Melanocyte of skin (primary cell): Measurements from ENCODE around the gene RDM1. TPM values are rescaled to one million over a fixed set of nuclear protein-coding genes. Genes with fewer than 3 reads are reported as not detected.

Source experiments
- small RNA-seq, 2 donors: library from RNA; depleted of rRNA; stranded (forward); fragments of <200 nt; gene quantifications; one replicate each; pipeline ENCODE3, GENCODE V24; 2012
- total RNA-seq, 2 donors: library from RNA; depleted of rRNA; stranded (reverse); fragments of >200 nt; gene quantifications; 2 replicates each; pipeline ENCODE4 v1.2.3, GENCODE V29; 2012

RDM1 gene, protein sequence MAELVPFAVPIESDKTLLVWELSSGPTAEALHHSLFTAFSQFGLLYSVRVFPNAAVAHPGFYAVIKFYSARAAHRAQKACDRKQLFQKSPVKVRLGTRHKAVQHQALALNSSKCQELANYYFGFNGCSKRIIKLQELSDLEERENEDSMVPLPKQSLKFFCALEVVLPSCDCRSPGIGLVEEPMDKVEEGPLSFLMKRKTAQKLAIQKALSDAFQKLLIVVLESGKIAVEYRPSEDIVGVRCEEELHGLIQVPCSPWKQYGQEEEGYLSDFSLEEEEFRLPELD
- total RNA-seq = 1 to 10 TPM; 1.3 to 1.4 TPM

DNA sequence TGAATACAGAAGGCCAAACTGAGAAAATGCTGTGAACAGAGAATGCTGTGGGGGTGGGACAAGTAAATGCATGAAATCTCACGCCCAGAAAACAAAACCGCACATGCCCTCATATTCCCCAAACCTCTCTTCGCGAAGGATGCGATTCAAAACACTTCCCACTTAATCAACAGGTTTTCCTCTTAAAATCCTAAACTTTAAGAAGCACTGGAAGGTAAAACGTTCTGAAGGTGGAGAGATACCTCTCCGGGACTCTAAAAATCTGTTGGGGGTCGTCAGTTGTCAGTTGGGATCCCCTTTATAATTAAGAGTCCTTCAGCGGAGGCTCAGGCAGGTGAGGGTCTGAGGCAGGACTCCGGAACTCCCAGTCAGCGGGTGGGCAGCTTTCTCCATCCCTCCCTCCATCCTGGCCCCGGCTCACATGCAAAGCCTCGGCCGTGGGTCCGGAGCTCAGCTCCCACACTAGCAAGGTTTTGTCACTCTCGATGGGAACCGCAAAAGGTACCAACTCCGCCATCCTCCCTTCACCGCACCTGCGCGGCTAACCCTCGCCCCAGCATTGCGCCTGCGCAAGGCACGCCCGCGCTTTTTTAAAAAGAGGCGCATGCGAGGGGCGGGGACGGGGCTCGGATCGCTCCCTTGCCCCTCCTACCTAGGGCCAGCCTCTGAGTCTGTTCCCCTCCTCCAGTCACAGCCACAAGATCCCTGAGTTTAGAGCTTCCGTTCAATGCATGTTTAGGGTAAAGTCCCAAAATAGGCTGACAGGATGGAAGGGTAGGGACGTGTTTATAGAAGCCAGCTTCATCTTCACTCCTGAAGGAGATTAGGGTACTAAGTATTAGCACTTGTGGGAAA, at the start of gene RDM1:
Gene RDM1, minus strand, starts transcription at position 563 of the 855 bp plus-strand sequence. Its CDS starts 46 bp downstream, at position 517.

GRCh38 chr17:35943537-35943936, 13.0 kb upstream of the RDM1 start, which contains the start of gene LYZL6:
LYZL6 (minus strand) TSS chr17:35943713; CDS start chr17:35939356, 4,357 bp downstream.

GRCh38 chr17:35879773-35880654, 50.6 kb downstream of the RDM1 start, which contains the start of gene CCL5:
CCL5 (minus strand) TSS chr17:35880360.

GRCh38 chr17:35868737-35869136, 61.8 kb downstream of the RDM1 start, which contains the start of gene HEATR9:
HEATR9 (minus strand) TSS chr17:35868891; CDS start chr17:35868742, 149 bp downstream.

Small RNAs within 50 kb of the gene (small RNA-seq; reads per million reads assigned to genes)
- gene RF00100 = 370 to 1,230 reads per million in 2 donors

Other genes starting within 250 kb of the RDM1 start
- under 1 TPM; 0.33 to 0.69 TPM for gene RASL10B, start 199.1 kb downstream of the RDM1 start, total RNA-seq
- not detected for gene GAS2L2, start 177.5 kb downstream of the RDM1 start, total RNA-seq
- not detected for gene C17orf50, start 169.9 kb downstream of the RDM1 start, total RNA-seq
- gene MMP28, start 135.1 kb downstream of the RDM1 start, total RNA-seq = not detected
- 10 to 100 TPM; 29.9 to 41.6 TPM for gene TAF15, start 121.3 kb downstream of the RDM1 start, total RNA-seq
- not detected for gene HEATR9, start 61.9 kb downstream of the RDM1 start, total RNA-seq
- 1 to 10 TPM in 1 of 2 donors, under 1 TPM in 1; 0.67 to 2.8 TPM for gene CCL5, start 50.4 kb downstream of the RDM1 start, total RNA-seq
- gene LYZL6, start 12.9 kb upstream of the RDM1 start, total RNA-seq = not detected
- gene CCL16, start 50.7 kb upstream of the RDM1 start, total RNA-seq = not detected
- not detected for gene CCL14, start 56.0 kb upstream of the RDM1 start, total RNA-seq
- gene CCL15, start 70.8 kb upstream of the RDM1 start, total RNA-seq = not detected
- gene CCL23, start 87.2 kb upstream of the RDM1 start, total RNA-seq = not detected
- gene CCL18, start 133.5 kb upstream of the RDM1 start, total RNA-seq = 1 to 10 TPM; 3.0 to 3.8 TPM
- under 1 TPM in 1 of 2 donors, not detected in 1; 0.67 TPM for gene CCL3, start 159.4 kb upstream of the RDM1 start, total RNA-seq
- not detected for gene CCL4, start 173.1 kb upstream of the RDM1 start, total RNA-seq
- gene TBC1D3B, start 245.9 kb upstream of the RDM1 start, total RNA-seq = not detected